ENCODE data around the gene RASL11B. TPM values are rescaled to one million over a fixed set of nuclear protein-coding genes. Genes with fewer than 3 reads are reported as not detected.

The RASL11B gene
- polyA plus RNA-seq, 1 donor (not counting 4 experiments of a cell fraction or from before 2014, with no cell fraction given): 1.4 TPM

- dilution Hi-C loops (cut with MboI; ENCODE audit: extremely low pct_ligation_motif_present, low sequenced_read_pairs): no loop called here
- H3K27me3 ChIP-seq (ENCODE audit: control insufficient read depth, extremely low read depth, insufficient read depth, low read length): no peaks in the 10 kb centered on the region
- DNase-seq (ENCODE audit: low read depth, low spot score) (no peak), FAIRE-seq (no peak)
- no peak overlapping the region for H3K4me2 ChIP-seq (ENCODE audit: control insufficient read depth, extremely low read depth, insufficient read depth, low read depth, low read length)
- peaks cover 9% of the 10 kb centered on the region for H3K4me1 ChIP-seq (ENCODE audit: control insufficient read depth, extremely low read depth, insufficient read depth, low read length)
- no peak for TF ChIP-seq EZH2 (IDR thresholded peaks at IDR 0.05; ENCODE audit: low read length)
- no peak for TF ChIP-seq CTCF (optimal IDR thresholded peaks at IDR 0.05 in 1 of 3, IDR thresholded peaks at IDR 0.05 in 1 of 3, conservative IDR thresholded peaks at IDR 0.05 in 1 of 3; ENCODE audit: extremely low read depth in 1 of 3, insufficient read depth in 2 of 3, low read length in 3 of 3)
- no peak overlapping the region for H3K27ac ChIP-seq (ENCODE audit: control insufficient read depth, insufficient read depth, low read length)
- H3K9me1 ChIP-seq (ENCODE audit: control insufficient read depth, extremely low read depth, insufficient read depth, low read length): no peaks in the 10 kb centered on the region
- no peak overlapping the region for H3K9ac ChIP-seq (ENCODE audit: control insufficient read depth, extremely low read depth, insufficient read depth, low read length)
- no peaks in the 10 kb centered on the region for H4K20me1 ChIP-seq (ENCODE audit: control insufficient read depth, extremely low read depth, insufficient read depth, low read length)
- no peaks in the 10 kb centered on the region for H3K36me3 ChIP-seq (ENCODE audit: control insufficient read depth in 2 of 2, extremely low read depth in 1 of 2, insufficient read depth in 2 of 2, low read length in 2 of 2)
- H2AFZ ChIP-seq (ENCODE audit: control insufficient read depth, low read length): no peak overlapping the region
- H3K4me3 ChIP-seq (ENCODE audit: control insufficient read depth in 2 of 3, extremely low read depth in 1 of 3, insufficient read depth in 2 of 3, low read depth in 1 of 3, low read length in 3 of 3): no peak overlapping the region
- H3K9me3 ChIP-seq (ENCODE audit: control insufficient read depth, low read depth, low read length): no peaks in the 10 kb centered on the region
- H3K79me2 ChIP-seq (ENCODE audit: control insufficient read depth, insufficient read depth, low read length): no peaks in the 10 kb centered on the region
These were observed 29.6 kb downstream of the RASL11B start for GRCh38 chr4:52891743-52892142.

- dilution Hi-C loops (cut with MboI; ENCODE audit: extremely low pct_ligation_motif_present, low sequenced_read_pairs): no loop called here
- H3K36me3 ChIP-seq (ENCODE audit: control insufficient read depth in 2 of 2, extremely low read depth in 1 of 2, insufficient read depth in 2 of 2, low read length in 2 of 2): no peaks in the 10 kb centered on the region
- no peaks in the 10 kb centered on the region for H3K9me3 ChIP-seq (ENCODE audit: control insufficient read depth, low read depth, low read length)
- H3K4me2 ChIP-seq (ENCODE audit: control insufficient read depth, extremely low read depth, insufficient read depth, low read depth, low read length): no peak overlapping the region
- H2AFZ ChIP-seq (ENCODE audit: control insufficient read depth, low read length): no peak overlapping the region
- no peaks in the 10 kb centered on the region for H4K20me1 ChIP-seq (ENCODE audit: control insufficient read depth, extremely low read depth, insufficient read depth, low read length)
- no peak overlapping the region for H3K4me3 ChIP-seq (ENCODE audit: control insufficient read depth in 2 of 3, extremely low read depth in 1 of 3, insufficient read depth in 2 of 3, low read depth in 1 of 3, low read length in 3 of 3)
- no peak overlapping the region for H3K9ac ChIP-seq (ENCODE audit: control insufficient read depth, extremely low read depth, insufficient read depth, low read length)
- peaks cover 9% of the 10 kb centered on the region for H3K4me1 ChIP-seq (ENCODE audit: control insufficient read depth, extremely low read depth, insufficient read depth, low read length)
- no peaks in the 10 kb centered on the region for H3K9me1 ChIP-seq (ENCODE audit: control insufficient read depth, extremely low read depth, insufficient read depth, low read length)
- no peaks in the 10 kb centered on the region for H3K79me2 ChIP-seq (ENCODE audit: control insufficient read depth, insufficient read depth, low read length)
- TF ChIP-seq CTCF (optimal IDR thresholded peaks at IDR 0.05 in 1 of 3, IDR thresholded peaks at IDR 0.05 in 1 of 3, conservative IDR thresholded peaks at IDR 0.05 in 1 of 3; ENCODE audit: extremely low read depth in 1 of 3, insufficient read depth in 2 of 3, low read length in 3 of 3): no peak
- H3K27me3 ChIP-seq (ENCODE audit: control insufficient read depth, extremely low read depth, insufficient read depth, low read length): no peaks in the 10 kb centered on the region
- H3K27ac ChIP-seq (ENCODE audit: control insufficient read depth, insufficient read depth, low read length): no peak overlapping the region
- DNase-seq (ENCODE audit: low read depth, low spot score) (no peak), FAIRE-seq (no peak)
These were observed 30.8 kb downstream of the RASL11B start for GRCh38 chr4:52892880-52893279.

Data from keratinocyte (primary cell).